WTC11 (cell line): ENCODE measurements around the gene ZNF160. TPM values are rescaled to one million over a fixed set of nuclear protein-coding genes. Genes with fewer than 3 reads are reported as not detected.

ENCODE experiments used
- ATAC-seq: fragments of 200-7000 bp; cut with Tn5 transposase; 2 replicates; pipeline ENCODE4 v1.10.0; 2021; ENCODE audit warnings: mild to moderate bottlenecking, moderate library complexity
- CTCF ChIA-PET: fragments of 300-600 bp; sonication (Branson Sonifier 250); formaldehyde crosslinking; loops from one replicate; lab custom pipeline; 2021; ENCODE audit warnings: antibody characterized with exemption; lab: Charles Lee
- POLR2A ChIA-PET: fragments of 350-600 bp; sonication (Branson Sonifier 250); formaldehyde crosslinking; loops from one replicate; lab custom pipeline; 2021; ENCODE audit warnings: antibody characterized with exemption; lab: Charles Lee
- DNase-seq: peaks from one replicate; pipeline ENCODE4 v3.0.0; 2021; ENCODE audit warnings: low spot score
- H3K27ac Mint-ChIP-seq: 2 replicates; pipeline ENCODE4 v1.8.0; 2021; ENCODE audit warnings: mixed read lengths
- H3K27me3 Mint-ChIP-seq: 2 replicates; pipeline ENCODE4 v1.8.0; 2021; ENCODE audit warnings: low read depth, mild to moderate bottlenecking, moderate library complexity, mixed read lengths
- H3K36me3 Mint-ChIP-seq: 2 replicates; pipeline ENCODE4 v1.8.0; 2021; ENCODE audit warnings: mixed read lengths
- H3K4me1 Mint-ChIP-seq: 2 replicates; pipeline ENCODE4 v1.8.0; 2022; ENCODE audit warnings: mixed read lengths
- H3K4me3 Mint-ChIP-seq: 2 replicates; pipeline ENCODE4 v1.8.0; 2021; ENCODE audit warnings: mild to moderate bottlenecking, moderate library complexity, mixed read lengths
- H3K9me3 Mint-ChIP-seq: 2 replicates; pipeline ENCODE4 v1.8.0; 2021; ENCODE audit warnings: mixed read lengths
- ATF1 ChIP-seq: sonication (generic); formaldehyde crosslinking; IDR thresholded peaks from 2 replicates; pipeline ENCODE4 v1.8.1; 2023; ENCODE audit warnings: mild to moderate bottlenecking, moderate library complexity, missing genetic modification reagents
- CREB1 ChIP-seq: sonication (generic); formaldehyde crosslinking; IDR thresholded peaks from 2 replicates; pipeline ENCODE4 v1.8.0; 2023; ENCODE audit warnings: mild to moderate bottlenecking, missing genetic modification reagents
- GABPB1 ChIP-seq: sonication (generic); formaldehyde crosslinking; IDR thresholded peaks from 2 replicates; pipeline ENCODE4 v1.8.1; 2023; ENCODE audit warnings: mild to moderate bottlenecking, missing genetic modification reagents
- GTF2I ChIP-seq: fragments of 250-450 bp; sonication (Bioruptor Pico); conservative IDR thresholded peaks from 2 replicates; pipeline ENCODE4 v1.4.0; 2021; ENCODE audit warnings: mild to moderate bottlenecking
- JAZF1 ChIP-seq: fragments of 250-450 bp; sonication (Bioruptor Pico); IDR thresholded peaks from 2 replicates; pipeline ENCODE4 v1.9.0; 2021; ENCODE audit warnings: moderate library complexity, mild to moderate bottlenecking, inconsistent platforms
- KAT7 ChIP-seq: sonication (generic); formaldehyde crosslinking; IDR thresholded peaks from 2 replicates; pipeline ENCODE4 v1.8.1; 2023; ENCODE audit warnings: missing genetic modification reagents, mild to moderate bottlenecking, borderline replicate concordance
- NR3C1 ChIP-seq: sonication (generic); formaldehyde crosslinking; conservative IDR thresholded peaks from 2 replicates; pipeline ENCODE4 v1.8.1; 2023; ENCODE audit warnings: low read depth, mild to moderate bottlenecking, missing genetic modification reagents
- OVOL2 ChIP-seq: fragments of 250-450 bp; sonication (Bioruptor Pico); IDR thresholded peaks from 2 replicates; pipeline ENCODE4 v1.9.0; 2021; ENCODE audit warnings: mild to moderate bottlenecking, borderline replicate concordance
- SMAD3 ChIP-seq: sonication (generic); formaldehyde crosslinking; IDR thresholded peaks from 2 replicates; pipeline ENCODE4 v1.8.0; 2022; ENCODE audit warnings: missing genetic modification reagents, mild to moderate bottlenecking, borderline replicate concordance
- SOX15 ChIP-seq: fragments of 250-450 bp; sonication (Bioruptor Pico); IDR thresholded peaks from 2 replicates; pipeline ENCODE4 v1.9.0; 2021; ENCODE audit warnings: mild to moderate bottlenecking
- TCF7 ChIP-seq: sonication (generic); formaldehyde crosslinking; IDR thresholded peaks from 2 replicates; pipeline ENCODE4 v1.8.0; 2022; ENCODE audit warnings: mild to moderate bottlenecking, low read depth, missing genetic modification reagents, moderate library complexity
- TEAD4 ChIP-seq: sonication (generic); formaldehyde crosslinking; IDR thresholded peaks from 2 replicates; pipeline ENCODE4 v1.8.0; 2022; ENCODE audit warnings: mild to moderate bottlenecking, missing genetic modification reagents
- ZNF232 ChIP-seq: sonication (generic); formaldehyde crosslinking; IDR thresholded peaks from 2 replicates; pipeline ENCODE4 v1.8.0; 2022; ENCODE audit warnings: mild to moderate bottlenecking, missing genetic modification reagents
- ZNF396 ChIP-seq: fragments of 250-450 bp; sonication (Bioruptor Pico); IDR thresholded peaks from 2 replicates; pipeline ENCODE4 v1.8.0; 2021; ENCODE audit warnings: mild to moderate bottlenecking, moderate library complexity, borderline replicate concordance
- total RNA-seq: library from RNA; stranded (reverse); gene quantifications from 3 replicates; pipeline ENCODE4 v1.2.3, GENCODE V29; 2021
- TF ChIP-seq, protein P1 (sequence below): fragments of 250-450 bp; sonication (Bioruptor Pico); IDR thresholded peaks from 2 replicates; pipeline ENCODE4 v1.9.0; 2021; ENCODE audit warnings: moderate library complexity, mild to moderate bottlenecking, inconsistent platforms, borderline replicate concordance
- TF ChIP-seq, protein P2 (sequence below): sonication (generic); formaldehyde crosslinking; IDR thresholded peaks from 2 replicates; pipeline ENCODE4 v1.8.1; 2022; ENCODE audit warnings: mild to moderate bottlenecking, missing genetic modification reagents, moderate library complexity, borderline replicate concordance
- TF ChIP-seq, protein P3 (sequence below): sonication (generic); formaldehyde crosslinking; IDR thresholded peaks from 2 replicates; pipeline ENCODE4 v1.8.0; 2022; ENCODE audit warnings: mild to moderate bottlenecking, missing genetic modification reagents
- TF ChIP-seq, protein P4 (sequence below): sonication (generic); formaldehyde crosslinking; IDR thresholded peaks from 2 replicates; pipeline ENCODE4 v1.8.0; 2023; ENCODE audit warnings: mild to moderate bottlenecking, missing genetic modification reagents
- TF ChIP-seq, protein P5 (sequence below): sonication (generic); formaldehyde crosslinking; IDR thresholded peaks from 2 replicates; pipeline ENCODE4 v1.8.1; 2023; ENCODE audit warnings: mild to moderate bottlenecking, missing genetic modification reagents
- TF ChIP-seq, protein P6 (sequence below): fragments of 200-600 bp; IDR thresholded peaks from 2 replicates; pipeline ENCODE4 v1.8.0; 2022; ENCODE audit warnings: antibody characterized with exemption

The ZNF160 gene
- total RNA-seq, 1 experiment from 2014 or later = 54.5 TPM

DNA sequence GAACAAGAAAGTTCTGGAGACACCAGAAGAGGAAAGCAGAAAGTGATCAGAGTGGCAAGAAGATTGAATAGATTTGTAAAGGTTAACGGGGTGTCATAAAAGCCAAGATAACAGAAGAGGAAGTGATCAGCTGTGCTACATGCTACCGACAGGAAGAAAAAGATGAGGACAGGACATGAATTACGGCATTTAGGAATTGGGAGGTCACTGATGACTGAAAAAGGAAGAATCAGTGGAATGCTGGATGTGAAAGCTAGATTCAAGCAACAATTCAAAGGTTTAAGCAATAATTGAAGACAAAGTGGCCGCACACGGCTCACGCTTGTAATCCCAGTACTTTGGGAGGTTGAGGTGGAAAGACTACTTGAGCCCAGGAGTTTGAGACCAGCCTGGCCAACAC is 15.1 kb downstream of the ZNF160 start (continued):
- TF ChIP-seq, protein P1, sequence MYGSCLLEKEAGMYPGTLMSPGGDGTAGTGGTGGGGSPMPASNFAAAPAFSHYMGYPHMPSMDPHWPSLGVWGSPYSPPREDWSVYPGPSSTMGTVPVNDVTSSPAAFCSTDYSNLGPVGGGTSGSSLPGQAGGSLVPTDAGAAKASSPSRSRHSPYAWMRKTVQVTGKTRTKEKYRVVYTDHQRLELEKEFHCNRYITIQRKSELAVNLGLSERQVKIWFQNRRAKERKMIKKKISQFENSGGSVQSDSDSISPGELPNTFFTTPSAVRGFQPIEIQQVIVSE = no peak
- TF ChIP-seq, protein P2, sequence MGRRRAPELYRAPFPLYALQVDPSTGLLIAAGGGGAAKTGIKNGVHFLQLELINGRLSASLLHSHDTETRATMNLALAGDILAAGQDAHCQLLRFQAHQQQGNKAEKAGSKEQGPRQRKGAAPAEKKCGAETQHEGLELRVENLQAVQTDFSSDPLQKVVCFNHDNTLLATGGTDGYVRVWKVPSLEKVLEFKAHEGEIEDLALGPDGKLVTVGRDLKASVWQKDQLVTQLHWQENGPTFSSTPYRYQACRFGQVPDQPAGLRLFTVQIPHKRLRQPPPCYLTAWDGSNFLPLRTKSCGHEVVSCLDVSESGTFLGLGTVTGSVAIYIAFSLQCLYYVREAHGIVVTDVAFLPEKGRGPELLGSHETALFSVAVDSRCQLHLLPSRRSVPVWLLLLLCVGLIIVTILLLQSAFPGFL (CRISPR knock-in tag) = no peak
- TF ChIP-seq SOX15 (CRISPR knock-in tag) = no peak
- no peak for TF ChIP-seq CREB1 (CRISPR knock-in tag)
- no peak for TF ChIP-seq ZNF396 (CRISPR knock-in tag)

DNA sequence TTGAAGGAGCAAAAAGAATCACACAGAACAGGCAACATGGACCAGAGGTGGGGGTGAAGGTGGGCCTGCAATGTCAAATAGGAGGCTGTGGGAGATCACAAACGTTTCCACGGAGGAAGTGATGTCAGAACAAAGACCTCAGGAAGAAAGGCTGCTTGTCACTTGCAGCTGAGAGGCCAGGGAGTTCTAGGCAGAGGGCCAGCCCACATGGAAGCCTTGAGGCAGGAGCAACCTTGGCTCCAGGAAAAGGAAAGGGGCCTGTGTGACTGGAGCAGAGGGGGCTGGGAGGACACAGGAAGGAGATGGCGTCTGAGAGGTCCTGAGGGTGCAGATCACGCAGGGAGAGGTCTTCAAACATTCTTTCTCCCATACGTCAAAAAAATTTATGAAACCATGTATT is 16.3 kb downstream of the ZNF160 start:
- Mint-ChIP-seq H3K27me3 (no peaks in the 10 kb centered on the region), H3K36me3 (peaks cover 76% of the 10 kb centered on the region), H3K4me1 (peaks cover 5% of the 10 kb centered on the region), H3K4me3 (no peak overlapping the region), H3K27ac (no peak overlapping the region), H3K9me3 (peaks cover under 1% of the 10 kb centered on the region; the same call in 1 of the 2 replicates)
- ATAC-seq (no peak), DNase-seq (no peak)
- no peak for TF ChIP-seq SMAD3 (CRISPR knock-in tag)
- TF ChIP-seq JAZF1 = no peak
- TF ChIP-seq, protein P3, sequence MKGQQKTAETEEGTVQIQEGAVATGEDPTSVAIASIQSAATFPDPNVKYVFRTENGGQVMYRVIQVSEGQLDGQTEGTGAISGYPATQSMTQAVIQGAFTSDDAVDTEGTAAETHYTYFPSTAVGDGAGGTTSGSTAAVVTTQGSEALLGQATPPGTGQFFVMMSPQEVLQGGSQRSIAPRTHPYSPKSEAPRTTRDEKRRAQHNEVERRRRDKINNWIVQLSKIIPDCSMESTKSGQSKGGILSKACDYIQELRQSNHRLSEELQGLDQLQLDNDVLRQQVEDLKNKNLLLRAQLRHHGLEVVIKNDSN (CRISPR knock-in tag) = no peak
- no peak for TF ChIP-seq NR3C1 (CRISPR knock-in tag)
- TF ChIP-seq OVOL2 = no peak
- no peak for TF ChIP-seq GABPB1 (CRISPR knock-in tag)
- no peak for TF ChIP-seq KAT7 (CRISPR knock-in tag)
- TF ChIP-seq, protein P4, sequence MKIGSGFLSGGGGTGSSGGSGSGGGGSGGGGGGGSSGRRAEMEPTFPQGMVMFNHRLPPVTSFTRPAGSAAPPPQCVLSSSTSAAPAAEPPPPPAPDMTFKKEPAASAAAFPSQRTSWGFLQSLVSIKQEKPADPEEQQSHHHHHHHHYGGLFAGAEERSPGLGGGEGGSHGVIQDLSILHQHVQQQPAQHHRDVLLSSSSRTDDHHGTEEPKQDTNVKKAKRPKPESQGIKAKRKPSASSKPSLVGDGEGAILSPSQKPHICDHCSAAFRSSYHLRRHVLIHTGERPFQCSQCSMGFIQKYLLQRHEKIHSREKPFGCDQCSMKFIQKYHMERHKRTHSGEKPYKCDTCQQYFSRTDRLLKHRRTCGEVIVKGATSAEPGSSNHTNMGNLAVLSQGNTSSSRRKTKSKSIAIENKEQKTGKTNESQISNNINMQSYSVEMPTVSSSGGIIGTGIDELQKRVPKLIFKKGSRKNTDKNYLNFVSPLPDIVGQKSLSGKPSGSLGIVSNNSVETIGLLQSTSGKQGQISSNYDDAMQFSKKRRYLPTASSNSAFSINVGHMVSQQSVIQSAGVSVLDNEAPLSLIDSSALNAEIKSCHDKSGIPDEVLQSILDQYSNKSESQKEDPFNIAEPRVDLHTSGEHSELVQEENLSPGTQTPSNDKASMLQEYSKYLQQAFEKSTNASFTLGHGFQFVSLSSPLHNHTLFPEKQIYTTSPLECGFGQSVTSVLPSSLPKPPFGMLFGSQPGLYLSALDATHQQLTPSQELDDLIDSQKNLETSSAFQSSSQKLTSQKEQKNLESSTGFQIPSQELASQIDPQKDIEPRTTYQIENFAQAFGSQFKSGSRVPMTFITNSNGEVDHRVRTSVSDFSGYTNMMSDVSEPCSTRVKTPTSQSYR (CRISPR knock-in tag) = no peak
- TF ChIP-seq, protein P5, sequence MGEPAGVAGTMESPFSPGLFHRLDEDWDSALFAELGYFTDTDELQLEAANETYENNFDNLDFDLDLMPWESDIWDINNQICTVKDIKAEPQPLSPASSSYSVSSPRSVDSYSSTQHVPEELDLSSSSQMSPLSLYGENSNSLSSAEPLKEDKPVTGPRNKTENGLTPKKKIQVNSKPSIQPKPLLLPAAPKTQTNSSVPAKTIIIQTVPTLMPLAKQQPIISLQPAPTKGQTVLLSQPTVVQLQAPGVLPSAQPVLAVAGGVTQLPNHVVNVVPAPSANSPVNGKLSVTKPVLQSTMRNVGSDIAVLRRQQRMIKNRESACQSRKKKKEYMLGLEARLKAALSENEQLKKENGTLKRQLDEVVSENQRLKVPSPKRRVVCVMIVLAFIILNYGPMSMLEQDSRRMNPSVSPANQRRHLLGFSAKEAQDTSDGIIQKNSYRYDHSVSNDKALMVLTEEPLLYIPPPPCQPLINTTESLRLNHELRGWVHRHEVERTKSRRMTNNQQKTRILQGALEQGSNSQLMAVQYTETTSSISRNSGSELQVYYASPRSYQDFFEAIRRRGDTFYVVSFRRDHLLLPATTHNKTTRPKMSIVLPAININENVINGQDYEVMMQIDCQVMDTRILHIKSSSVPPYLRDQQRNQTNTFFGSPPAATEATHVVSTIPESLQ (CRISPR knock-in tag) = no peak
- TF ChIP-seq TCF7 (CRISPR knock-in tag) = no peak
- TF ChIP-seq TEAD4 = no peak
- no peak for TF ChIP-seq ZNF232 (CRISPR knock-in tag)
- TF ChIP-seq, protein P6, sequence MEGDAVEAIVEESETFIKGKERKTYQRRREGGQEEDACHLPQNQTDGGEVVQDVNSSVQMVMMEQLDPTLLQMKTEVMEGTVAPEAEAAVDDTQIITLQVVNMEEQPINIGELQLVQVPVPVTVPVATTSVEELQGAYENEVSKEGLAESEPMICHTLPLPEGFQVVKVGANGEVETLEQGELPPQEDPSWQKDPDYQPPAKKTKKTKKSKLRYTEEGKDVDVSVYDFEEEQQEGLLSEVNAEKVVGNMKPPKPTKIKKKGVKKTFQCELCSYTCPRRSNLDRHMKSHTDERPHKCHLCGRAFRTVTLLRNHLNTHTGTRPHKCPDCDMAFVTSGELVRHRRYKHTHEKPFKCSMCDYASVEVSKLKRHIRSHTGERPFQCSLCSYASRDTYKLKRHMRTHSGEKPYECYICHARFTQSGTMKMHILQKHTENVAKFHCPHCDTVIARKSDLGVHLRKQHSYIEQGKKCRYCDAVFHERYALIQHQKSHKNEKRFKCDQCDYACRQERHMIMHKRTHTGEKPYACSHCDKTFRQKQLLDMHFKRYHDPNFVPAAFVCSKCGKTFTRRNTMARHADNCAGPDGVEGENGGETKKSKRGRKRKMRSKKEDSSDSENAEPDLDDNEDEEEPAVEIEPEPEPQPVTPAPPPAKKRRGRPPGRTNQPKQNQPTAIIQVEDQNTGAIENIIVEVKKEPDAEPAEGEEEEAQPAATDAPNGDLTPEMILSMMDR = no peak
- no peak for TF ChIP-seq GTF2I (CRISPR knock-in tag)
- no peak for TF ChIP-seq ATF1
- POLR2A ChIA-PET = no interaction called here
- CTCF ChIA-PET = interaction anchor here (3.1 kb wide), 1 partner anchor 10 kb away, joined by 13 read pairs; no protein-coding TSS in a partner anchor
